ENCODE data around the gene PBX4.

- no peak for TF ChIP-seq CTCF (IDR thresholded peaks at IDR 0.05)
- TF ChIP-seq POLR2A (IDR thresholded peaks at IDR 0.05), result no peak
Measured at GRCh38 chr19:19523177-19523576, 95.3 kb downstream of the PBX4 start.
